A549 (cell line): Measurements from ENCODE around the gene RNF145. TPM values are rescaled to one million over a fixed set of nuclear protein-coding genes. Genes with fewer than 3 reads are reported as not detected.

Source experiments
- ATAC-seq, 2 experiments: fragments of 200-7000 bp in 1 of 2; fragments of >200 bp in 1 of 2; cut with Nextera tagmentation in 1 of 2; cut with Tn5 transposase in 1 of 2; 3 replicates each; pipeline versions ENCODE4 v1.8.0 to v1.9.1; 2018 to 2020; ENCODE audit warnings: mild to moderate bottlenecking in 1 of 2, moderate library complexity in 1 of 2
- CTCF ChIA-PET: fragments of 300-600 bp; sonication (Branson Sonifier 250); formaldehyde crosslinking; extraction: SDS; loops from one replicate; lab custom pipeline; 2021; ENCODE audit warnings: antibody characterized with exemption, inconsistent platforms; lab: Yijun Ruan, JAX
- POLR2A ChIA-PET: fragments of 350-600 bp; formaldehyde crosslinking; extraction: SDS; loops from one replicate; lab custom pipeline; 2021; ENCODE audit warnings: antibody characterized with exemption, inconsistent platforms; lab: Yijun Ruan, JAX
- DNase-seq, 2 experiments: peaks; one replicate each; pipeline versions ENCODE4 v3.0.0 to v3.0.0-alpha.2; 2011 to 2016; ENCODE audit warnings: low read depth in 1 of 2, low spot score in 1 of 2
- FAIRE-seq: peaks from 2 replicates; lab custom pipeline; 2011; peaks lifted over from hg19 to GRCh38; lab: Jason Lieb, UNC
- H3K27ac ChIP-seq, 2 experiments: fragments of >200 bp; sonication (Bioruptor Twin); formaldehyde crosslinking; 3 replicates each; pipeline ENCODE4 v1.5.1; 2016 to 2017
- H3K4me1 ChIP-seq: fragments of >200 bp; sonication (Bioruptor Twin); formaldehyde crosslinking; 3 replicates; pipeline ENCODE4 v1.6.1; 2016
- H3K4me2 ChIP-seq: fragments of >200 bp; sonication (Bioruptor Twin); formaldehyde crosslinking; 3 replicates; pipeline ENCODE4 v1.6.1; 2016
- H3K4me3 ChIP-seq: fragments of >200 bp; sonication (Bioruptor Twin); formaldehyde crosslinking; 3 replicates; pipeline ENCODE4 v1.5.1; 2016
- H3K9me3 ChIP-seq: fragments of >200 bp; sonication (Bioruptor Twin); formaldehyde crosslinking; 3 replicates; pipeline ENCODE4 v1.6.1; 2016
- ATOH8 ChIP-seq: fragments of 250-450 bp; sonication (Bioruptor Pico); IDR thresholded peaks from 2 replicates; pipeline ENCODE4 v1.5.0; 2020; ENCODE audit warnings: low read depth, mild to moderate bottlenecking, moderate library complexity
- BHLHE40 ChIP-seq: IDR thresholded peaks from 2 replicates; pipeline ENCODE4 v1.6.1; 2012; ENCODE audit warnings: low read depth, low read length, inconsistent platforms
- CHD2 ChIP-seq: fragments of 150-350 bp; IDR thresholded peaks from 2 replicates; pipeline ENCODE4 v1.6.1; 2014; ENCODE audit warnings: low read length; ENCODE audit not compliant: partially characterized antibody
- CTCF ChIP-seq: fragments of >200 bp; sonication (Bioruptor Twin); formaldehyde crosslinking; IDR thresholded peaks from 3 replicates; pipeline ENCODE4 v1.5.1; 2016
- EHF ChIP-seq: fragments of 250-450 bp; sonication (Bioruptor Pico); IDR thresholded peaks from 2 replicates; pipeline ENCODE4 v1.5.0; 2020; ENCODE audit warnings: mild to moderate bottlenecking
- EP300 ChIP-seq, 2 experiments: fragments of >200 bp; sonication (Bioruptor Twin); formaldehyde crosslinking; IDR thresholded peaks; 2 replicates in 1 of 2; 3 replicates in 1 of 2; pipeline ENCODE4 v1.6.1; 2016 to 2017
- FOSL2 ChIP-seq, 2 experiments: fragments of 450-650 bp in 1 of 2; fragments of >200 bp in 1 of 2; sonication (Bioruptor Twin) in 1 of 2; formaldehyde crosslinking; IDR thresholded peaks; 2 replicates each; pipeline versions ENCODE4 v1.5.0 to v1.6.1; 2016 to 2020; ENCODE audit warnings: mild to moderate bottlenecking in 1 of 2, moderate library complexity in 1 of 2
- FOXS1 ChIP-seq: fragments of 250-450 bp; sonication (Bioruptor Pico); IDR thresholded peaks from 2 replicates; pipeline ENCODE4 v1.5.0; 2020; ENCODE audit warnings: mild to moderate bottlenecking, moderate library complexity
- GATA3 ChIP-seq: IDR thresholded peaks from 2 replicates; pipeline ENCODE4 v1.6.1; 2012; ENCODE audit warnings: borderline replicate concordance
- HMGXB4 ChIP-seq: fragments of 250-450 bp; sonication (Bioruptor Pico); IDR thresholded peaks from 2 replicates; pipeline ENCODE4 v1.5.0; 2021; ENCODE audit warnings: mild to moderate bottlenecking, moderate library complexity, borderline replicate concordance
- HOXB5 ChIP-seq: fragments of 250-450 bp; sonication (Bioruptor Pico); IDR thresholded peaks from 2 replicates; pipeline ENCODE4 v1.5.0; 2020; ENCODE audit warnings: mild to moderate bottlenecking, moderate library complexity
- JUN ChIP-seq, 2 experiments: fragments of >200 bp; sonication (Bioruptor Twin); formaldehyde crosslinking; IDR thresholded peaks; 2 replicates in 1 of 2; 3 replicates in 1 of 2; pipeline ENCODE4 v1.6.1; 2016 to 2017
- JUNB ChIP-seq: fragments of >200 bp; sonication (Bioruptor Twin); formaldehyde crosslinking; IDR thresholded peaks from 2 replicates; pipeline ENCODE4 v1.6.1; 2016
- KDM5A ChIP-seq: fragments of 200-600 bp; sonication (generic); IDR thresholded peaks from 2 replicates; pipeline ENCODE4 v1.6.1; 2016; ENCODE audit warnings: antibody characterized with exemption, mild to moderate bottlenecking
- MAFK ChIP-seq: fragments of 450-650 bp; IDR thresholded peaks from 2 replicates; pipeline ENCODE4 v1.6.1; 2014; ENCODE audit not compliant: partially characterized antibody
- MAX ChIP-seq: IDR thresholded peaks from 2 replicates; pipeline ENCODE4 v1.6.1; 2012
- MYC ChIP-seq: IDR thresholded peaks from 2 replicates; pipeline ENCODE4 v1.6.1; 2012; ENCODE audit warnings: mild to moderate bottlenecking, inconsistent platforms, low read length, improper control_type of control experiment, borderline replicate concordance
- RAD21 ChIP-seq, 2 experiments: fragments of >200 bp in 1 of 2; sonication (Bioruptor Twin) in 1 of 2; formaldehyde crosslinking in 1 of 2; IDR thresholded peaks in 1 of 2; conservative IDR thresholded peaks in 1 of 2; 2 replicates in 1 of 2; 3 replicates in 1 of 2; pipeline ENCODE4 v1.6.1; 2012 to 2018; ENCODE audit warnings: inconsistent platforms in 1 of 2
- RARB ChIP-seq: fragments of 250-450 bp; sonication (Bioruptor Pico); IDR thresholded peaks from 2 replicates; pipeline ENCODE4 v1.8.0; 2021; ENCODE audit warnings: mild to moderate bottlenecking, moderate library complexity
- REST ChIP-seq: fragments of 200-600 bp; sonication (generic); IDR thresholded peaks from 2 replicates; pipeline ENCODE4 v1.6.1; 2016; ENCODE audit warnings: antibody characterized with exemption, mild to moderate bottlenecking, moderate library complexity
- RFX5 ChIP-seq: fragments of 450-650 bp; IDR thresholded peaks from 2 replicates; pipeline ENCODE4 v1.7.1; 2014; ENCODE audit warnings: antibody characterized with exemption, mild to moderate bottlenecking, moderate library complexity
- RNF2 ChIP-seq: fragments of 200-600 bp; sonication (generic); IDR thresholded peaks from 2 replicates; pipeline ENCODE4 v1.6.1; 2016; ENCODE audit warnings: low read depth, mild to moderate bottlenecking, antibody characterized with exemption, moderate library complexity, borderline replicate concordance
- USF2 ChIP-seq: fragments of 450-650 bp; IDR thresholded peaks from 2 replicates; pipeline ENCODE4 v1.6.1; 2014; ENCODE audit warnings: antibody characterized with exemption
- ZFP36 ChIP-seq: fragments of 450-650 bp; IDR thresholded peaks from 2 replicates; pipeline ENCODE4 v1.6.1; 2014; ENCODE audit warnings: borderline replicate concordance; ENCODE audit not compliant: partially characterized antibody
- WGBS: methylation state at CpG from one replicate; pipeline ENCODE4 v1.1.6; 2017; ENCODE audit errors: missing lambda C conversion rate; 5-methylcytosine and 5-hydroxymethylcytosine counted together
- polyA plus RNA-seq, 4 experiments: library from polyadenylated mRNA; depleted of rRNA in 3 of 4; stranded (reverse); fragments of >200 nt; fragmentation: RNase III in 1 of 4; extraction: RNeasy Plus Mini Kit Qiagen cat#74134 plus additional on column Dnase treatment in 1 of 4; gene quantifications; 2 replicates in 3 of 4; 3 replicates in 1 of 4; pipeline ENCODE4 v1.2.3, GENCODE V29; 2011 to 2017

RNF145 gene
- polyA plus RNA-seq, 2 of the 4 experiments (the other 2 are of a cell fraction), result 122 to 146 TPM

GRCh38 chr5:159152876-159153275, 56.5 kb downstream of the RNF145 start:
- FAIRE-seq, result no peak

GRCh38 chr5:159149085-159149484, 60.3 kb downstream of the RNF145 start:
- CTCF ChIA-PET, result interaction anchor here (0.7 to 1.3 kb wide), 3 partner anchors 8 to 977 kb away, joined by 3 to 6 read pairs (median 3); no protein-coding TSS in a partner anchor
- Histone ChIP-seq H3K4me3 (no peak overlapping the region), H3K9me3 (no peaks in the 10 kb centered on the region), H3K27ac (no peak overlapping the region), H3K4me2 (no peak overlapping the region), H3K4me1 (no peaks in the 10 kb centered on the region)
- FAIRE-seq, result no peak
- no peak for DNase-seq
- WGBS, result 92% methylated on average over 7 of the region's 7 CpGs
- peak in 1 of 2 experiments; percentile 51; a peak in 3 of 6 replicates for ATAC-seq
- TF ChIP-seq FOSL2 (IDR thresholded peaks at IDR 0.05) (no peak), FOSL2 (CRISPR knock-in tag; IDR thresholded peaks at IDR 0.05) (no peak), EP300 (IDR thresholded peaks at IDR 0.05) (no peak), USF2 (no peak), REST (no peak), ATOH8 (CRISPR knock-in tag) (no peak), CHD2 (no peak), GATA3 (no peak), RAD21 (conservative IDR thresholded peaks at IDR 0.05 in 1 of 2, IDR thresholded peaks at IDR 0.05 in 1 of 2) (no peak), JUNB (no peak), EHF (CRISPR knock-in tag) (no peak), ZFP36 (no peak), KDM5A (no peak), RNF2 (no peak), RFX5 (no peak), MYC (no peak), MAX (no peak), CTCF (no peak), HMGXB4 (CRISPR knock-in tag) (no peak), HOXB5 (no peak), RARB (CRISPR knock-in tag) (no peak)
- POLR2A ChIA-PET, result no interaction called here

More at GRCh38 chr5:159152876-159153275, 56.5 kb downstream of the RNF145 start:
- Histone ChIP-seq H3K9me3 (no peaks in the 10 kb centered on the region), H3K27ac (no peak overlapping the region), H3K4me2 (no peak overlapping the region), H3K4me3 (no peak overlapping the region), H3K4me1 (peaks cover 11% of the 10 kb centered on the region)
- ChIA-PET POLR2A (no interaction called here), CTCF (no interaction called here)
- whole genome bisulfite sequencing, result 81% methylated on average over 2 of the region's 2 CpGs
- ATAC-seq (no peak), DNase-seq (no peak)
- TF ChIP-seq MAX (no peak), KDM5A (no peak), BHLHE40 (no peak), HOXB5 (no peak), MAFK (no peak), FOXS1 (CRISPR knock-in tag) (no peak), JUN (IDR thresholded peaks at IDR 0.05) (no peak)
